ENCODE measurements around the gene SMG1. TPM values are rescaled to one million over a fixed set of nuclear protein-coding genes. Genes with fewer than 3 reads are reported as not detected.

The SMG1 gene
- total RNA-seq, 2 experiments from 2014 or later: 120 to 127 TPM

DNA sequence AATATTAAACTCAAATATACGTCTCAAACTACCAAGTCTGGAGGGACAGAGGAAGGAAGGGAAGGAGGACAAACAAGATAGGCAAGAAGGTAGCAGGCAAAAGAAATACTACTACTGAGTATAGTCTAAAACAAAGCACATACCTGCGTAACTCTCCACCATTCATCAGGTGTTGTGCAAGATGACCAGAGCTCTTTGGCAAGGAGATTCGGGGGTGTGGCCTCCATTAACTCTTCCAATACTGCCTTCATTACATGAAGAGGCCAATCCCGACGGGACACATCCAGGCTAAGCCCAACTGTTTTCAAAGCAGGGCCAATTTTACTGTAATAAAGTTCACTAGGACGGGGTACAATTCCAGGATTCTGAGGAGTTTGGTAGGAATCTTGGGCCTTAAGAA, 86.7 kb downstream of the SMG1 start:
- no peaks in the 10 kb centered on the region for H3K9me3 ChIP-seq (ENCODE audit: control insufficient read depth in 1 of 2, insufficient read depth in 1 of 2, low read length in 2 of 2)
- intact Hi-C loops (cut with DNase I, micrococcal nuclease): no loop called here
- peaks cover 93% of the 10 kb centered on the region for H3K36me3 Mint-ChIP-seq (ENCODE audit: low read depth)
- no peaks in the 10 kb centered on the region for H3K27me3 ChIP-seq (ENCODE audit: control insufficient read depth in 1 of 2, insufficient read depth in 2 of 2, low read length in 2 of 2)
- H3K4me1 Mint-ChIP-seq (ENCODE audit: low read depth): no peaks in the 10 kb centered on the region
- DNase-seq (no peak), ATAC-seq (ENCODE audit: poor library complexity) (no peak)
- no peaks in the 10 kb centered on the region for H3K4me1 ChIP-seq (ENCODE audit: insufficient read depth, low read length)
- peak overlapping the region; percentile 24 for H3K27ac Mint-ChIP-seq
- no peak overlapping the region for H3K4me3 ChIP-seq (ENCODE audit: low read length)
- H3K27ac ChIP-seq (ENCODE audit: low read depth in 1 of 2, low read length in 2 of 2): no peak overlapping the region
- ChIA-PET CTCF (interaction anchor here (0.8 to 1.1 kb wide), 2 partner anchors 36 to 37 kb away, joined by 3 to 4 read pairs; no protein-coding TSS in a partner anchor), POLR2A (no interaction called here)
- peaks cover 89% of the 10 kb centered on the region for H3K36me3 ChIP-seq (ENCODE audit: insufficient read depth, low read length)
- H3K27me3 Mint-ChIP-seq: no peaks in the 10 kb centered on the region
- no peaks in the 10 kb centered on the region for H3K9me3 Mint-ChIP-seq
- no peak overlapping the region for H3K4me3 Mint-ChIP-seq
- TF ChIP-seq, protein P1, sequence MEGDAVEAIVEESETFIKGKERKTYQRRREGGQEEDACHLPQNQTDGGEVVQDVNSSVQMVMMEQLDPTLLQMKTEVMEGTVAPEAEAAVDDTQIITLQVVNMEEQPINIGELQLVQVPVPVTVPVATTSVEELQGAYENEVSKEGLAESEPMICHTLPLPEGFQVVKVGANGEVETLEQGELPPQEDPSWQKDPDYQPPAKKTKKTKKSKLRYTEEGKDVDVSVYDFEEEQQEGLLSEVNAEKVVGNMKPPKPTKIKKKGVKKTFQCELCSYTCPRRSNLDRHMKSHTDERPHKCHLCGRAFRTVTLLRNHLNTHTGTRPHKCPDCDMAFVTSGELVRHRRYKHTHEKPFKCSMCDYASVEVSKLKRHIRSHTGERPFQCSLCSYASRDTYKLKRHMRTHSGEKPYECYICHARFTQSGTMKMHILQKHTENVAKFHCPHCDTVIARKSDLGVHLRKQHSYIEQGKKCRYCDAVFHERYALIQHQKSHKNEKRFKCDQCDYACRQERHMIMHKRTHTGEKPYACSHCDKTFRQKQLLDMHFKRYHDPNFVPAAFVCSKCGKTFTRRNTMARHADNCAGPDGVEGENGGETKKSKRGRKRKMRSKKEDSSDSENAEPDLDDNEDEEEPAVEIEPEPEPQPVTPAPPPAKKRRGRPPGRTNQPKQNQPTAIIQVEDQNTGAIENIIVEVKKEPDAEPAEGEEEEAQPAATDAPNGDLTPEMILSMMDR (IDR thresholded peaks at IDR 0.05): no peak

DNA sequence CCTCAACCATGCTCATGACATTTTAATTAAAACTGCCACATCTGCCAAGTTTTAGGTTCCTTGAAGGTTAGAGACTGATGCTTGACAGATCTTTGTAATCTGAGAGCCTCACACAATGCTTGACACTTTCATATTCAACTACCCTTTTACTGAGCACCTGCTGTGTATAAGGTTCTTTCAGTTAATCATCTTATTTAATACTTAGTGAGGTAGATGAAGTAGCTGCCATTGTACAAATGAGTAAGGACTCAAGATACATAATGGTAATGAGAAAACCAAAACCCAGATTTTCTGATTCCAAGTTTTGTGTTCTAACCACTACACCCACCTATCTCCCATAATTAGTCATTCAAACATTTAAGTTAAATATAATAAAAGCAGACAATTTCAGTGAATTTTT, 89.5 kb downstream of the SMG1 start:
- H3K4me1 ChIP-seq (ENCODE audit: insufficient read depth, low read length): no peaks in the 10 kb centered on the region
- no peak overlapping the region for H3K4me3 ChIP-seq (ENCODE audit: low read length)
- intact Hi-C loops (cut with DNase I, micrococcal nuclease): no loop called here
- TF ChIP-seq, protein P1 (IDR thresholded peaks at IDR 0.05): no peak
- no peaks in the 10 kb centered on the region for H3K27me3 ChIP-seq (ENCODE audit: control insufficient read depth in 1 of 2, insufficient read depth in 2 of 2, low read length in 2 of 2)
- Mint-ChIP-seq H3K4me3 (no peak overlapping the region), H3K9me3 (no peaks in the 10 kb centered on the region), H3K4me1 (ENCODE audit: low read depth) (no peaks in the 10 kb centered on the region), H3K36me3 (ENCODE audit: low read depth) (peaks cover 94% of the 10 kb centered on the region), H3K27ac (no peak overlapping the region), H3K27me3 (no peaks in the 10 kb centered on the region)
- DNase-seq (no peak), ATAC-seq (ENCODE audit: poor library complexity) (no peak)
- H3K36me3 ChIP-seq (ENCODE audit: insufficient read depth, low read length): peaks cover 97% of the 10 kb centered on the region
- H3K9me3 ChIP-seq (ENCODE audit: control insufficient read depth in 1 of 2, insufficient read depth in 1 of 2, low read length in 2 of 2): no peaks in the 10 kb centered on the region
- POLR2A ChIA-PET: no interaction called here
- no peak overlapping the region for H3K27ac ChIP-seq (ENCODE audit: low read depth in 1 of 2, low read length in 2 of 2)
- CTCF ChIA-PET: interaction anchor here (0.6 to 0.9 kb wide), 2 partner anchors 35 to 71 kb away, joined by 3 to 4 read pairs; partner anchors contain the start of gene ARL6IP1

DNA sequence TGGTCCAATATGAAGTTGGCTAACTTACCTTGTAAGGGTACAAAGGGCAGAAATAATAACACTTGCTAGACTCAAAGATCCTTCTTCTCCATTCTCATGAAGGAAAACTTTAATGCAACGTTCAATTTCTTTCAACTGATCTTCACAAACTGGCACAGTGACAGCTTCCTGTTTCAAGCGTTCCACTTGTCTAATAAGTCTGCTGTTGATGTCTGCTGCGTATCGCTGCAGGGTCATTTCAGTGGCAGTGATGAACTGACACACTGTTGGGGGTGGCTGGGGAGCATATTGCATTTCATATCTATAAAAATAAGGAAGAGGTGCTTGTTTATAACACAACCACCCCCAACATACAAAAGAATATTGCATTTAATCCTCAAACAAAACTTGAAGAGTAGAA, 91.3 kb downstream of the SMG1 start:
- Mint-ChIP-seq H3K27ac (peak overlapping the region; percentile 27), H3K4me1 (ENCODE audit: low read depth) (no peaks in the 10 kb centered on the region), H3K36me3 (ENCODE audit: low read depth) (peaks cover 92% of the 10 kb centered on the region), H3K4me3 (no peak overlapping the region), H3K27me3 (no peaks in the 10 kb centered on the region), H3K9me3 (no peaks in the 10 kb centered on the region)
- DNase-seq (no peak), ATAC-seq (ENCODE audit: poor library complexity) (no peak)
- no peaks in the 10 kb centered on the region for H3K4me1 ChIP-seq (ENCODE audit: insufficient read depth, low read length)
- H3K27ac ChIP-seq (ENCODE audit: low read depth in 1 of 2, low read length in 2 of 2): no peak overlapping the region
- ChIA-PET CTCF (no interaction called here), POLR2A (no interaction called here)
- intact Hi-C loops (cut with DNase I, micrococcal nuclease): no loop called here
- peaks cover 90% of the 10 kb centered on the region for H3K36me3 ChIP-seq (ENCODE audit: insufficient read depth, low read length)
- H3K27me3 ChIP-seq (ENCODE audit: control insufficient read depth in 1 of 2, insufficient read depth in 2 of 2, low read length in 2 of 2): no peaks in the 10 kb centered on the region
- H3K9me3 ChIP-seq (ENCODE audit: control insufficient read depth in 1 of 2, insufficient read depth in 1 of 2, low read length in 2 of 2): no peaks in the 10 kb centered on the region
- TF ChIP-seq, protein P1 (IDR thresholded peaks at IDR 0.05): no peak
- no peak overlapping the region for H3K4me3 ChIP-seq (ENCODE audit: low read length)
